B cell (primary cell): ENCODE measurements around the gene SASH1.

Experiments
- EZH2 ChIP-seq: IDR thresholded peaks from 2 replicates; pipeline ENCODE4 v1.6.1; 2012; ENCODE audit warnings: borderline replicate concordance, low read depth, mild to moderate bottlenecking, moderate library complexity, low read length; ENCODE audit not compliant: insufficient read depth, poor library complexity, severe bottlenecking
- TF ChIP-seq, protein P1 (sequence below): fragments of 200-600 bp; IDR thresholded peaks from one replicate; pipeline ENCODE4 v1.8.0; 2022; ENCODE audit warnings: antibody characterized with exemption, mild to moderate bottlenecking

DNA sequence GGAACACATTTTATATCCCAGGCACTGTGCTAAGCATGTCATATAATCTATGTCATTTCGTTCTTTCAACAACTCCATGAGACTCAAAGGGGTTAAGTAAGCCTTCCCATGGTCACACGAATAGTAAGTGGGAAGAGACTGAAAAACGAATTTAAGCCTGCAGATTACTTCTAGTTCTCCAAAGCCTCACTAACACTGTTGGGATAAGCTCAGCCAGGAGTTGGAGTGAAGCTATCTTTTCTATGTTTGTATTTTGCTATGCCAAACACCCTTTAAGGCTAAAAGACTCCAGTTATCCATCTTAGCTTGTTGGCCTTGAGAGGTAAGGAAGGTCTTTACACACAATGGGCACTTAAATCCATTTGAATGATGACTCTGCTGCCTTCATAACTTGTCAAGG is 256.1 kb downstream of the SASH1 start:
- TF ChIP-seq, protein P1, sequence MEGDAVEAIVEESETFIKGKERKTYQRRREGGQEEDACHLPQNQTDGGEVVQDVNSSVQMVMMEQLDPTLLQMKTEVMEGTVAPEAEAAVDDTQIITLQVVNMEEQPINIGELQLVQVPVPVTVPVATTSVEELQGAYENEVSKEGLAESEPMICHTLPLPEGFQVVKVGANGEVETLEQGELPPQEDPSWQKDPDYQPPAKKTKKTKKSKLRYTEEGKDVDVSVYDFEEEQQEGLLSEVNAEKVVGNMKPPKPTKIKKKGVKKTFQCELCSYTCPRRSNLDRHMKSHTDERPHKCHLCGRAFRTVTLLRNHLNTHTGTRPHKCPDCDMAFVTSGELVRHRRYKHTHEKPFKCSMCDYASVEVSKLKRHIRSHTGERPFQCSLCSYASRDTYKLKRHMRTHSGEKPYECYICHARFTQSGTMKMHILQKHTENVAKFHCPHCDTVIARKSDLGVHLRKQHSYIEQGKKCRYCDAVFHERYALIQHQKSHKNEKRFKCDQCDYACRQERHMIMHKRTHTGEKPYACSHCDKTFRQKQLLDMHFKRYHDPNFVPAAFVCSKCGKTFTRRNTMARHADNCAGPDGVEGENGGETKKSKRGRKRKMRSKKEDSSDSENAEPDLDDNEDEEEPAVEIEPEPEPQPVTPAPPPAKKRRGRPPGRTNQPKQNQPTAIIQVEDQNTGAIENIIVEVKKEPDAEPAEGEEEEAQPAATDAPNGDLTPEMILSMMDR, result no peak
- no peak for TF ChIP-seq EZH2
